SK-N-SH (cell line): ENCODE measurements around the gene ZNRF4.

ENCODE experiments used
- EP300 ChIP-seq, 2 experiments: IDR thresholded peaks; 2 replicates each; pipeline versions ENCODE4 v1.4.0 to v1.6.1; 2012; ENCODE audit warnings: borderline replicate concordance in 1 of 2, low read depth in 1 of 2, low read length in 1 of 2
- TF ChIP-seq, protein P1 (sequence below): fragments of 200-600 bp; sonication (generic); IDR thresholded peaks from 2 replicates; pipeline ENCODE4 v1.6.1; 2017; ENCODE audit warnings: antibody characterized with exemption, mild to moderate bottlenecking, moderate library complexity

DNA sequence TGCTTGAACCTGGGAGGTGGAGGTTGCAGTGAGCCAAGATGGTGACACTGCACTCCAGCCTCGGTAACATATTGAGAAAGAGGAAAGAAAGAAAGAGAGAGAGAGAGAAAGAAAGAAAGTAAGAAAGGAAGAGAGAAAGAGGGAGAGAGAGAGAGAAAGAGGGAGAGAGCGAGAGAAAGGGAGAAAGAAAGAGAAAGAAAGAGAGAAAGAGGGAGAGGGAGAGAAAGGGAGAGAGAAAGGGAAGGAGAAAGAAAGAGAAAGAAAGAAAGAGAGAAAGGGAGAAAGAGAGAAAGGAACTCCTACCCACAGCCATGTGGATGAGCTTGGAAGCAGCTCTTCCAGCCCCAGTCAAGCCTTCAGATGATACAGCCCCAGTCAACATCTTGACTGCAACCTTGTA is 46.7 kb downstream of the ZNRF4 start:
- TF ChIP-seq, protein P1, sequence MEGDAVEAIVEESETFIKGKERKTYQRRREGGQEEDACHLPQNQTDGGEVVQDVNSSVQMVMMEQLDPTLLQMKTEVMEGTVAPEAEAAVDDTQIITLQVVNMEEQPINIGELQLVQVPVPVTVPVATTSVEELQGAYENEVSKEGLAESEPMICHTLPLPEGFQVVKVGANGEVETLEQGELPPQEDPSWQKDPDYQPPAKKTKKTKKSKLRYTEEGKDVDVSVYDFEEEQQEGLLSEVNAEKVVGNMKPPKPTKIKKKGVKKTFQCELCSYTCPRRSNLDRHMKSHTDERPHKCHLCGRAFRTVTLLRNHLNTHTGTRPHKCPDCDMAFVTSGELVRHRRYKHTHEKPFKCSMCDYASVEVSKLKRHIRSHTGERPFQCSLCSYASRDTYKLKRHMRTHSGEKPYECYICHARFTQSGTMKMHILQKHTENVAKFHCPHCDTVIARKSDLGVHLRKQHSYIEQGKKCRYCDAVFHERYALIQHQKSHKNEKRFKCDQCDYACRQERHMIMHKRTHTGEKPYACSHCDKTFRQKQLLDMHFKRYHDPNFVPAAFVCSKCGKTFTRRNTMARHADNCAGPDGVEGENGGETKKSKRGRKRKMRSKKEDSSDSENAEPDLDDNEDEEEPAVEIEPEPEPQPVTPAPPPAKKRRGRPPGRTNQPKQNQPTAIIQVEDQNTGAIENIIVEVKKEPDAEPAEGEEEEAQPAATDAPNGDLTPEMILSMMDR = no peak
- no peak for TF ChIP-seq EP300 (IDR thresholded peaks at IDR 0.05; ENCODE audit: borderline replicate concordance in 1 of 2, low read depth in 1 of 2, low read length in 1 of 2)
